Lower lobe of right lung (tissue), 2 donors: ENCODE results near the gene OMG. TPM values are rescaled to one million over a fixed set of nuclear protein-coding genes. Genes with fewer than 3 reads are reported as not detected.

Experiments
- ATAC-seq, 2 donors: fragments of 200-7000 bp; cut with Tn5 transposase; one replicate each; pipeline ENCODE4 v1.9.1; 2020 to 2022; ENCODE audit warnings: mild to moderate bottlenecking in 2 of 2, moderate library complexity in 2 of 2
- DNase-seq: peaks from one replicate; pipeline ENCODE4 v3.0.0-alpha.2; 2020
- H3K27ac ChIP-seq: fragments of 200-600 bp; one replicate; pipeline ENCODE4 v1.8.0; 2022
- H3K27me3 ChIP-seq: fragments of 200-600 bp; one replicate; pipeline ENCODE4 v1.8.0; 2022; ENCODE audit warnings: low read depth
- H3K36me3 ChIP-seq: fragments of 200-600 bp; one replicate; pipeline ENCODE4 v1.8.0; 2022; ENCODE audit warnings: mild to moderate bottlenecking
- H3K4me1 ChIP-seq: fragments of 200-600 bp; one replicate; pipeline ENCODE4 v1.8.0; 2022
- H3K4me3 ChIP-seq: fragments of 200-600 bp; one replicate; pipeline ENCODE4 v1.8.0; 2022; ENCODE audit warnings: mild to moderate bottlenecking
- H3K9me3 ChIP-seq: fragments of 200-600 bp; one replicate; pipeline ENCODE4 v1.8.0; 2022
- CTCF ChIP-seq: fragments of 200-600 bp; IDR thresholded peaks from one replicate; pipeline ENCODE4 v1.8.0; 2022; ENCODE audit warnings: antibody characterized with exemption, mild to moderate bottlenecking
- intact Hi-C: fragments of 100-400 bp; cut with DNase I; formaldehyde crosslinking; loops from one replicate; pipeline ENCODE4 v1.11.0; 2022
- total RNA-seq: library from RNA; stranded (reverse); fragmentation: NEBNext Ultra II Directional; extraction: Animal tissue kit (Norgen Biotek cat#: 25700); gene quantifications from one replicate; pipeline ENCODE4 v1.2.1, GENCODE V29; 2021
- donor health status: DM: no; HTN: yes; CAD: no; lungs with severe emphysema.

OMG gene
- total RNA-seq, 1 donor from 2014 or later, result 12.4 TPM

DNA sequence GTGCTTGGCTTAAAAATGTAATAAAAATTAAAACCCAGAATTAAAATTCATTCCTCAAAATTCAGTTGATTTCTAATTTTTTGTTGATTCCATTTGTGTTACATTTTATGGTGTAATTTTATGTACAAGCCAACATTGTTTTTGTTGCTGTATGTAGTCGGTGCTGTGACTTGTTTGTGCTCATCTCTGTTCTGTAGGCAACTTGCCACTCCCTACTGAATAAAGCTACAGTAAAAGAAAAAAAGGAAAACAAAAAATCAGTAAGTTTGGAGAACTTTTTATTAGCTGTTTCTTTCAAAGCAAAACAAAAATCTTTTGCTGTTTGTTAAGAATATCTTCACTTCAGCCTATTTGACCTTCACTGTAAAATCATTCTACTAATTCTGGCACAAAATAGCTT is 44.3 kb downstream of the OMG start:
- DNase-seq (no peak), ATAC-seq (no peak)
- intact Hi-C loops, result no loop called here
- H3K27ac ChIP-seq, result no peak overlapping the region
- no peak for TF ChIP-seq CTCF
- H3K36me3 ChIP-seq, result peaks cover 28% of the 10 kb centered on the region
- H3K4me1 ChIP-seq, result no peaks in the 10 kb centered on the region
- no peaks in the 10 kb centered on the region for H3K27me3 ChIP-seq
- no peaks in the 10 kb centered on the region for H3K9me3 ChIP-seq
- no peak overlapping the region for H3K4me3 ChIP-seq

- TF ChIP-seq CTCF, result no peak
- Histone ChIP-seq H3K9me3 (no peaks in the 10 kb centered on the region), H3K27ac (no peak overlapping the region), H3K4me1 (no peaks in the 10 kb centered on the region), H3K27me3 (no peaks in the 10 kb centered on the region), H3K4me3 (no peak overlapping the region), H3K36me3 (peaks cover 28% of the 10 kb centered on the region)
- DNase-seq (no peak), ATAC-seq (no peak)
- intact Hi-C loops, result no loop called here
Observed at GRCh38 chr17:31251970-31252328, 45.1 kb downstream of the OMG start.

- TF ChIP-seq CTCF, result no peak
Observed at GRCh38 chr17:31251105-31251969, 45.7 kb downstream of the OMG start.

GRCh38 chr17:31250229-31250628 is 46.8 kb downstream of the OMG start:
- DNase-seq (no peak), ATAC-seq (no peak)
- Histone ChIP-seq H3K27me3 (no peaks in the 10 kb centered on the region), H3K27ac (no peak overlapping the region), H3K4me1 (no peaks in the 10 kb centered on the region), H3K9me3 (no peaks in the 10 kb centered on the region), H3K4me3 (no peak overlapping the region), H3K36me3 (peaks cover 37% of the 10 kb centered on the region)
- TF ChIP-seq CTCF, result no peak
- intact Hi-C loops, result no loop called here

More at GRCh38 chr17:31251105-31251969, 45.7 kb downstream of the OMG start:
- no peak for ATAC-seq
- intact Hi-C loops, result no loop called here
- Histone ChIP-seq H3K4me3 (no peak overlapping the region), H3K9me3 (no peaks in the 10 kb centered on the region), H3K4me1 (no peaks in the 10 kb centered on the region), H3K27ac (no peak overlapping the region), H3K36me3 (peaks cover 28% of the 10 kb centered on the region), H3K27me3 (no peaks in the 10 kb centered on the region)
- no peak for DNase-seq

DNA sequence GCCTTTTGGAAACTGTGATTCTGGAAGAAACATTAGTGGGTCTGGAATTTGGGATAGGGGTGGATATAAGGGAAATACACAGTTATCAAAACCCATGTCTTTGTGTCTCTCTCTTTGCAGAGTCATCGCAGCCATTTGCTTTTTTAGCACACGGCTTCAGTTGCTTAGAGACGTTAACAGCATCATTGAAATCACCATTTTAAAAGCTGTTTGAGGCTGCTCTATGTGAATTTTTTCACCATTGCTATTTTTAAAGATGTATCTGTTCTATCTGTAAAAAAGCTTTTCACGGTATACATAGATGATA is 47.3 kb downstream of the OMG start:
- H3K4me3 ChIP-seq, result no peak overlapping the region
- no peaks in the 10 kb centered on the region for H3K27me3 ChIP-seq
- no peaks in the 10 kb centered on the region for H3K4me1 ChIP-seq
- DNase-seq (no peak), ATAC-seq (no peak)
- H3K36me3 ChIP-seq, result peaks cover 40% of the 10 kb centered on the region
- TF ChIP-seq CTCF, result no peak
- H3K9me3 ChIP-seq, result no peaks in the 10 kb centered on the region
- intact Hi-C loops, result no loop called here
- H3K27ac ChIP-seq, result no peak overlapping the region
